ENCODE data around the gene IRF8. TPM values are rescaled to one million over a fixed set of nuclear protein-coding genes. Genes with fewer than 3 reads are reported as not detected.

Gene IRF8
- polyA plus RNA-seq, 1 of the 3 experiments (the other 2 are of a cell fraction) = not detected

DNA sequence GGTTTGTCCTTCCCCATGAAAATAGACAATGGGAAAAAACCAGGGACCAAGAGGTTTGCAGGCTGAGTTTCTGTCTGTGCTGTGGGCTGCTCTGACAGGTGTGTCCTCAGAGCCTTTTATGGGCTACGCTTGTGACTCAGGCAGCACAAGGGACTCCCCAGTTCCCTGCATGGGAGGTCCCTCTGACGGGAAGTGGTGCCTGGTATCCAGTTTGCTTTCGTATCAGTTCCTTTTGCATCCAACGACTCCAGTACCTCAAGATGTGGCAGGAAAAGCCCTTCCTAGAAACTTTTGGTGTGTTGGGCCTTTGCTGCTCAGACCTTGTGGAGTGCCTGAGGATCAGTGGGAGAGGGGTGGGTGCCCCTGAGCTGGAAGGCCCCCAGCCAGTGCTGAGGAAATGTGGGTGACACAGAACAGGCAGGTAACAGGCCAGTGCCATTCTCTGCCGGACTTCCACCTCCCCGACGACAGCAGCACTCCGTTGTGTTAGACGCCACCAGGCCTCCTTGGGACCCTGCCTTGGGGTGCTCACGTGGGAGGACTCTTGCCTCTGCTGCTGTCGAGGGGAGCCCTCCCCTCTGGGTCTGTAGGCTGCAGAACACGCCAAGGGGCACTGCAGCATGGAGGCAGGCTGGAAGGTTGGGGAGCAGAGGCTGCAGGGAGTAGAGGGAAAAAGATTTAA is 38.4 kb upstream of the IRF8 start:
- Histone ChIP-seq H3K27ac (ENCODE audit: low read depth in 2 of 2, low read length in 1 of 2) (no peak overlapping the region), H3K4me3 (ENCODE audit: low read depth in 2 of 2, low read length in 1 of 2) (no peak overlapping the region), H4K20me1 (ENCODE audit: insufficient read depth) (no peaks in the 10 kb centered on the region), H3K9ac (no peak overlapping the region), H3K27me3 (ENCODE audit: insufficient read depth) (peaks cover 50% of the 10 kb centered on the region), H2AFZ (ENCODE audit: low read depth) (no peak overlapping the region), H3F3A (replicated peaks; ENCODE audit: insufficient read depth) (no peaks in the 10 kb centered on the region), H3K79me2 (ENCODE audit: insufficient read depth) (no peaks in the 10 kb centered on the region), H3K9me2 (no peaks in the 10 kb centered on the region), H3K4me1 (ENCODE audit: control insufficient read depth in 1 of 2, insufficient read depth in 2 of 2, low read depth in 1 of 2, low read length in 1 of 2) (no peaks in the 10 kb centered on the region), H3K9me3 (no peaks in the 10 kb centered on the region), H3K4me2 (no peak overlapping the region), H3K36me3 (replicated peaks in 1 of 2; ENCODE audit: control insufficient read depth in 1 of 2, insufficient read depth in 2 of 2, low read length in 1 of 2) (no peaks in the 10 kb centered on the region)
- DNase-seq = no peak
- POLR2A ChIA-PET = no interaction called here
- TF ChIP-seq TCF12 (IDR thresholded peaks at IDR 0.05) = no peak
- no peak for TF ChIP-seq EZH2phosphoT487 (IDR thresholded peaks at IDR 0.05; ENCODE audit: borderline replicate concordance, low read depth)
- TF ChIP-seq SMC3 (IDR thresholded peaks at IDR 0.05; ENCODE audit: low read depth, low read length) = no peak
- TF ChIP-seq NFIC (IDR thresholded peaks at IDR 0.05; ENCODE audit: borderline replicate concordance) = no peak
- TF ChIP-seq, protein P1, sequence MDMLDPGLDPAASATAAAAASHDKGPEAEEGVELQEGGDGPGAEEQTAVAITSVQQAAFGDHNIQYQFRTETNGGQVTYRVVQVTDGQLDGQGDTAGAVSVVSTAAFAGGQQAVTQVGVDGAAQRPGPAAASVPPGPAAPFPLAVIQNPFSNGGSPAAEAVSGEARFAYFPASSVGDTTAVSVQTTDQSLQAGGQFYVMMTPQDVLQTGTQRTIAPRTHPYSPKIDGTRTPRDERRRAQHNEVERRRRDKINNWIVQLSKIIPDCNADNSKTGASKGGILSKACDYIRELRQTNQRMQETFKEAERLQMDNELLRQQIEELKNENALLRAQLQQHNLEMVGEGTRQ (IDR thresholded peaks at IDR 0.05; ENCODE audit: borderline replicate concordance, low read depth, low read length) = no peak
- no peak for TF ChIP-seq ELF1 (IDR thresholded peaks at IDR 0.05)
- TF ChIP-seq EP300 (IDR thresholded peaks at IDR 0.05; ENCODE audit: borderline replicate concordance in 1 of 2, low read depth in 1 of 2, low read length in 1 of 2) = no peak
- TF ChIP-seq MEF2A (IDR thresholded peaks at IDR 0.05; ENCODE audit: borderline replicate concordance, low read depth) = no peak
- no peak for TF ChIP-seq TAF1 (IDR thresholded peaks at IDR 0.05; ENCODE audit: borderline replicate concordance, low read depth, low read length)
- TF ChIP-seq RAD21 (IDR thresholded peaks at IDR 0.05; ENCODE audit: low read length) = no peak
- TF ChIP-seq JUND (IDR thresholded peaks at IDR 0.05) = no peak
- no peak for TF ChIP-seq RXRA (IDR thresholded peaks at IDR 0.05; ENCODE audit: borderline replicate concordance, low read depth)
- TF ChIP-seq IRF3 (IDR thresholded peaks at IDR 0.05; ENCODE audit: low read depth, low read length) = no peak
- TF ChIP-seq NRF1 (IDR thresholded peaks at IDR 0.05; ENCODE audit: low read depth, low read length) = no peak
- no peak for TF ChIP-seq TEAD4 (IDR thresholded peaks at IDR 0.05; ENCODE audit: borderline replicate concordance, insufficient read depth)
- TF ChIP-seq GABPA (IDR thresholded peaks at IDR 0.05; ENCODE audit: low read depth) = no peak
- no peak for TF ChIP-seq ZBTB33 (IDR thresholded peaks at IDR 0.05; ENCODE audit: borderline replicate concordance, low read depth)
- 25% methylated on average over 10 of the region's 12 CpGs for WGBS (ENCODE audit: low lambda C conversion rate)
- CTCF ChIA-PET = interaction anchor here (1.2 kb wide), 1 partner anchor 39 kb away, joined by 3 read pairs; no protein-coding TSS in a partner anchor

All from SK-N-SH (cell line).